Liver (tissue), 3 donors: ENCODE results near the gene KIRREL3.

ENCODE experiments used
- ATF3 ChIP-seq: IDR thresholded peaks from 2 replicates; pipeline ENCODE4 v1.6.1; 2016; ENCODE audit warnings: antibody characterized with exemption
- CTCF ChIP-seq: fragments of 150-350 bp; IDR thresholded peaks from 2 replicates; pipeline ENCODE4 v1.5.1; 2017; ENCODE audit warnings: improper control_type of control experiment, low read depth, low read length; ENCODE audit not compliant: missing input control
- FOXA1 ChIP-seq: IDR thresholded peaks from 2 replicates; pipeline ENCODE4 v1.6.1; 2016; ENCODE audit warnings: antibody characterized with exemption
- GABPA ChIP-seq, 2 donors: IDR thresholded peaks in 1 of 2; conservative IDR thresholded peaks in 1 of 2; 2 replicates each; pipeline ENCODE4 v1.6.1; 2016; ENCODE audit warnings: antibody characterized with exemption in 2 of 2, mild to moderate bottlenecking in 1 of 2, moderate library complexity in 1 of 2
- HNF4A ChIP-seq, 2 donors: conservative IDR thresholded peaks; 2 replicates each; pipeline ENCODE4 v1.6.1; 2016; ENCODE audit warnings: antibody characterized with exemption in 2 of 2, mild to moderate bottlenecking in 2 of 2
- JUND ChIP-seq, 2 donors: IDR thresholded peaks; 2 replicates each; pipeline ENCODE4 v1.6.1; 2016; ENCODE audit warnings: antibody characterized with exemption in 2 of 2
- RAD21 ChIP-seq, 2 donors: IDR thresholded peaks; 2 replicates each; pipeline ENCODE4 v1.6.1; 2016; ENCODE audit warnings: antibody characterized with exemption in 2 of 2, mild to moderate bottlenecking in 2 of 2
- REST ChIP-seq: IDR thresholded peaks from 2 replicates; pipeline ENCODE4 v1.6.1; 2016; ENCODE audit warnings: antibody characterized with exemption, mild to moderate bottlenecking
- TAF1 ChIP-seq: conservative IDR thresholded peaks from 2 replicates; pipeline ENCODE4 v1.6.1; 2016; ENCODE audit warnings: antibody characterized with exemption, mild to moderate bottlenecking
- YY1 ChIP-seq: IDR thresholded peaks from 2 replicates; pipeline ENCODE4 v1.6.1; 2016; ENCODE audit warnings: antibody characterized with exemption, mild to moderate bottlenecking
- ZBTB33 ChIP-seq: IDR thresholded peaks from 2 replicates; pipeline ENCODE4 v1.6.1; 2016; ENCODE audit warnings: antibody characterized with exemption
- TF ChIP-seq, protein P1 (sequence below): IDR thresholded peaks from 2 replicates; pipeline ENCODE4 v1.6.1; 2016; ENCODE audit warnings: antibody characterized with exemption
- donor health status: healthy.
- donor health status: healthy.

DNA sequence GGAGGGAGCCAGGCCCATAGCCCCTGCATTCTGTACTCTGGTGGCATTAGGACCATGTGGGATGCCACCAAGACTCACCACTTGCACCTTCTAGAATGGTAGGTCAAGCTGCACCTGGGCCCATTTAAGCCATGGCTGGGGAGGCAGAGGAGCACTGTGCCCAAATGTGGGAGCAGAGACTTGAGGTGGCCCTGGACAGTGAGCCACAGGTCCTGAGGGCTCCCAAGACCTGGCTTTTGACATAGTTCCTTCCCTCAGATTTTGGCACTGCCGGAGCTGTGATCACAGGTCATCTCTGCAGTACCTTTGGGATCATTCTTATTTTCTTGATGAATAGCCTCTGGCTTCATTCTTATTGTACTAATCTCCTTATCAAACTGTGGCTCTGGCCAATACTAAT, 601.8 kb downstream of the KIRREL3 start:
- TF ChIP-seq CTCF = no peak
- TF ChIP-seq, protein P1, sequence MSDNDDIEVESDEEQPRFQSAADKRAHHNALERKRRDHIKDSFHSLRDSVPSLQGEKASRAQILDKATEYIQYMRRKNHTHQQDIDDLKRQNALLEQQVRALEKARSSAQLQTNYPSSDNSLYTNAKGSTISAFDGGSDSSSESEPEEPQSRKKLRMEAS = no peak
- TF ChIP-seq JUND (IDR thresholded peaks at IDR 0.05) = no peak
- TF ChIP-seq RAD21 (IDR thresholded peaks at IDR 0.05) = no peak
- no peak for TF ChIP-seq FOXA1
- TF ChIP-seq TAF1 = no peak
- no peak for TF ChIP-seq REST
- TF ChIP-seq HNF4A (conservative IDR thresholded peaks at IDR 0.05) = no peak
- TF ChIP-seq ATF3 = no peak
- TF ChIP-seq ZBTB33 = no peak
- TF ChIP-seq GABPA (IDR thresholded peaks at IDR 0.05 in 1 of 2, conservative IDR thresholded peaks at IDR 0.05 in 1 of 2) = no peak
- TF ChIP-seq YY1 = no peak
